OCI-LY7 (cell line): ENCODE measurements around the gene TCTA. TPM values are rescaled to one million over a fixed set of nuclear protein-coding genes. Genes with fewer than 3 reads are reported as not detected.

Experiments
- BruUV-seq: library from RNA; stranded (reverse); fragments of 400-500 nt; replicated peaks from 2 replicates; lab custom pipeline; 2021; lab: Mats Ljungman, UMichigan
- CTCF ChIA-PET: fragments of 300-600 bp; sonication (Branson Sonifier 250); formaldehyde crosslinking; loops from one replicate; lab custom pipeline; 2022; ENCODE audit warnings: antibody characterized with exemption; ENCODE audit not compliant: unreplicated experiment; lab: Charles Lee
- POLR2A ChIA-PET: fragments of 300-600 bp; sonication (Branson Sonifier 250); formaldehyde crosslinking; loops from one replicate; lab custom pipeline; 2022; ENCODE audit warnings: antibody characterized with exemption; lab: Charles Lee
- DNase-seq: peaks from one replicate; pipeline ENCODE4 v3.0.0-alpha.2; 2015; ENCODE audit warnings: low spot score
- H2AFZ ChIP-seq: fragments of 200-600 bp; sonication (generic), shearing (Covaris generic); 2 replicates; pipeline ENCODE4 v1.6.1; 2014; ENCODE audit warnings: mild to moderate bottlenecking, antibody characterized with exemption, low read length, moderate library complexity
- H3K27ac ChIP-seq: fragments of 200-600 bp; sonication (generic); 2 replicates; pipeline ENCODE4 v1.5.1; 2014; ENCODE audit warnings: mixed run types, low read depth, mild to moderate bottlenecking, moderate library complexity, low read length, inconsistent platforms; ENCODE audit not compliant: poor library complexity, severe bottlenecking
- H3K36me3 ChIP-seq: fragments of 200-600 bp; sonication (generic); 2 replicates; pipeline ENCODE4 v1.6.1; 2014; ENCODE audit warnings: mild to moderate bottlenecking, antibody characterized with exemption, low read length, moderate library complexity, mixed read lengths; ENCODE audit not compliant: insufficient read depth
- H3K4me1 ChIP-seq: fragments of 200-600 bp; sonication (generic); 2 replicates; pipeline ENCODE4 v1.5.1; 2014; ENCODE audit warnings: mild to moderate bottlenecking, low read length; ENCODE audit not compliant: insufficient read depth, poor library complexity, severe bottlenecking
- H3K4me2 ChIP-seq: fragments of 200-600 bp; sonication (generic); 2 replicates; pipeline ENCODE4 v1.6.1; 2014; ENCODE audit warnings: mild to moderate bottlenecking, low read length
- H3K4me3 ChIP-seq: fragments of 200-600 bp; sonication (generic); 2 replicates; pipeline ENCODE4 v1.5.1; 2014; ENCODE audit warnings: mild to moderate bottlenecking, low read depth, low read length; ENCODE audit not compliant: poor library complexity, severe bottlenecking
- H3K79me2 ChIP-seq: fragments of 200-600 bp; sonication (generic); 2 replicates; pipeline ENCODE4 v1.6.1; 2016; ENCODE audit warnings: low read depth, mild to moderate bottlenecking, low read length, moderate library complexity, mixed read lengths; ENCODE audit not compliant: insufficient read depth
- H3K9me2 ChIP-seq: fragments of 200-600 bp; sonication (generic); 2 replicates; pipeline ENCODE4 v1.6.1; 2016; ENCODE audit warnings: mild to moderate bottlenecking, low read length, mixed read lengths; ENCODE audit not compliant: insufficient read depth
- H3K9me3 ChIP-seq: fragments of 200-600 bp; sonication (generic); 2 replicates; pipeline ENCODE4 v1.6.1; 2014; ENCODE audit warnings: mild to moderate bottlenecking, mixed run types, low read length, mixed read lengths
- H4K20me1 ChIP-seq: fragments of 200-600 bp; sonication (generic); 2 replicates; pipeline ENCODE4 v1.6.1; 2014; ENCODE audit warnings: mild to moderate bottlenecking, antibody characterized with exemption, low read length, moderate library complexity, mixed read lengths; ENCODE audit not compliant: insufficient read depth
- EZH2phosphoT487 ChIP-seq: fragments of 200-600 bp; sonication (generic); IDR thresholded peaks from 2 replicates; pipeline ENCODE4 v1.6.1; 2018; ENCODE audit warnings: low read depth, borderline replicate concordance, mild to moderate bottlenecking, mixed run types, antibody characterized with exemption, low read length, moderate library complexity, mixed read lengths
- intact Hi-C: fragments of 100-400 bp; cut with micrococcal nuclease; formaldehyde crosslinking; loops from one replicate; pipeline ENCODE4 v1.10.0; 2022; ENCODE audit not compliant: unreplicated experiment
- total RNA-seq, 2 experiments: library from RNA; depleted of rRNA in 1 of 2; stranded (reverse); fragments of >200 nt in 1 of 2; shearing (Covaris generic) in 1 of 2; gene quantifications; 2 replicates each; pipeline ENCODE4 v1.2.3, GENCODE V29; 2014 to 2022
- TF ChIP-seq, protein P1 (sequence below): fragments of 200-600 bp; sonication (generic); conservative IDR thresholded peaks from 2 replicates; pipeline ENCODE4 v1.5.1; 2014; ENCODE audit warnings: mild to moderate bottlenecking, antibody characterized with exemption, low read length, moderate library complexity, mixed read lengths

Gene TCTA
- total RNA-seq, 2 experiments from 2014 or later: 17.9 to 37.7 TPM

- BruUV-seq: no TSS peak
Observed at GRCh38 chr3:49378249-49378895, 33.9 kb upstream of the TCTA start.

GRCh38 chr3:49383387-49383786, 28.8 kb upstream of the TCTA start:
- H3K9me2 ChIP-seq: no peaks in the 10 kb centered on the region
- intact Hi-C loops: no loop called here
- peaks cover 29% of the 10 kb centered on the region for H3K4me1 ChIP-seq
- CTCF ChIA-PET: no interaction called here
- H3K79me2 ChIP-seq: peaks cover 99% of the 10 kb centered on the region
- no TSS peak for BruUV-seq
- H3K4me2 ChIP-seq: no peak overlapping the region
- H3K4me3 ChIP-seq: no peak overlapping the region
- DNase-seq: no peak
- no peak for TF ChIP-seq EZH2phosphoT487
- TF ChIP-seq, protein P1, sequence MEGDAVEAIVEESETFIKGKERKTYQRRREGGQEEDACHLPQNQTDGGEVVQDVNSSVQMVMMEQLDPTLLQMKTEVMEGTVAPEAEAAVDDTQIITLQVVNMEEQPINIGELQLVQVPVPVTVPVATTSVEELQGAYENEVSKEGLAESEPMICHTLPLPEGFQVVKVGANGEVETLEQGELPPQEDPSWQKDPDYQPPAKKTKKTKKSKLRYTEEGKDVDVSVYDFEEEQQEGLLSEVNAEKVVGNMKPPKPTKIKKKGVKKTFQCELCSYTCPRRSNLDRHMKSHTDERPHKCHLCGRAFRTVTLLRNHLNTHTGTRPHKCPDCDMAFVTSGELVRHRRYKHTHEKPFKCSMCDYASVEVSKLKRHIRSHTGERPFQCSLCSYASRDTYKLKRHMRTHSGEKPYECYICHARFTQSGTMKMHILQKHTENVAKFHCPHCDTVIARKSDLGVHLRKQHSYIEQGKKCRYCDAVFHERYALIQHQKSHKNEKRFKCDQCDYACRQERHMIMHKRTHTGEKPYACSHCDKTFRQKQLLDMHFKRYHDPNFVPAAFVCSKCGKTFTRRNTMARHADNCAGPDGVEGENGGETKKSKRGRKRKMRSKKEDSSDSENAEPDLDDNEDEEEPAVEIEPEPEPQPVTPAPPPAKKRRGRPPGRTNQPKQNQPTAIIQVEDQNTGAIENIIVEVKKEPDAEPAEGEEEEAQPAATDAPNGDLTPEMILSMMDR: no peak
- no peak overlapping the region for H3K27ac ChIP-seq
- no peak overlapping the region for H2AFZ ChIP-seq
- peaks cover 52% of the 10 kb centered on the region for H3K36me3 ChIP-seq
- POLR2A ChIA-PET: interaction anchor here (1.0 kb wide), 1 partner anchor 10 kb away, joined by 3 read pairs; no protein-coding TSS in a partner anchor
- peaks cover 12% of the 10 kb centered on the region; the same call in 1 of the 2 replicates for H4K20me1 ChIP-seq
- H3K9me3 ChIP-seq: no peaks in the 10 kb centered on the region

More at GRCh38 chr3:49378249-49378895, 33.9 kb upstream of the TCTA start:
- Histone ChIP-seq H3K36me3 (peaks cover 62% of the 10 kb centered on the region), H2AFZ (no peak overlapping the region), H3K9me3 (no peaks in the 10 kb centered on the region), H3K79me2 (peaks cover 100% of the 10 kb centered on the region), H3K4me3 (no peak overlapping the region), H3K4me2 (0 out of 2 replicates have a peak overlapping the region, but pooled peaks have one; percentile 5), H3K4me1 (peaks cover 31% of the 10 kb centered on the region), H3K27ac (peak overlapping the region; percentile 69), H3K9me2 (no peaks in the 10 kb centered on the region), H4K20me1 (peaks cover 4% of the 10 kb centered on the region; the same call in 1 of the 2 replicates)
- DNase-seq: no peak
- intact Hi-C loops: no loop called here
- ChIA-PET POLR2A (interaction anchor here (1.0 kb wide), 1 partner anchor 11 kb away, joined by 3 read pairs; no protein-coding TSS in a partner anchor), CTCF (no interaction called here)
- TF ChIP-seq, protein P1: no peak
- no peak for TF ChIP-seq EZH2phosphoT487

DNA sequence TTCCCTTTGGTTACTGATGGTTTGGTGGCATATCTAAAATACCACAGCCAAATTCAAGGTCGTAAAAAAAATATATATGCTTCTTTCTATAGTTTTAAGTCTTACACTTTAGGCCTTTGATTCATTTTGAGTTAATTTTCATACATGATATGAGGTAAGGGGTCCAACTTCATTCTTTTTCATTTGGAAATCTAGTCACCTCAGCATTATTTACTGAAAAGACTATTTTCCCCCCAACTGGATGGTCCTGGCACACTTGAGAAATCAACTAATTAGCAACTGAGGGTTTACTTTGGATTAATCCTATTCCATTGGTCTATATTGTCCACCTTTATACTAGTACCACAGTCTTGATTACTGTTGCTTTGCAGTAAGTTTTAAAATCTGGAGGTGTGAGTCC, 26.6 kb upstream of the TCTA start:
- Histone ChIP-seq H2AFZ (no peak overlapping the region), H3K9me2 (no peaks in the 10 kb centered on the region), H3K4me2 (no peak overlapping the region), H3K4me1 (peaks cover 26% of the 10 kb centered on the region), H3K4me3 (no peak overlapping the region), H3K9me3 (no peaks in the 10 kb centered on the region), H3K79me2 (peaks cover 99% of the 10 kb centered on the region), H3K27ac (no peak overlapping the region), H4K20me1 (peaks cover 12% of the 10 kb centered on the region; the same call in 1 of the 2 replicates), H3K36me3 (peaks cover 61% of the 10 kb centered on the region)
- CTCF ChIA-PET: no interaction called here
- no peak for TF ChIP-seq EZH2phosphoT487
- TF ChIP-seq, protein P1: no peak
- POLR2A ChIA-PET: interaction anchor here (0.6 kb wide), 1 partner anchor 44 kb away, joined by 3 read pairs; the partner anchor contains the start of gene NICN1
- intact Hi-C loops: no loop called here
- no peak for DNase-seq
- TSS peak; percentile 54 for BruUV-seq
